ENCODE measurements around the gene RGP1.

Gene RGP1

DNA sequence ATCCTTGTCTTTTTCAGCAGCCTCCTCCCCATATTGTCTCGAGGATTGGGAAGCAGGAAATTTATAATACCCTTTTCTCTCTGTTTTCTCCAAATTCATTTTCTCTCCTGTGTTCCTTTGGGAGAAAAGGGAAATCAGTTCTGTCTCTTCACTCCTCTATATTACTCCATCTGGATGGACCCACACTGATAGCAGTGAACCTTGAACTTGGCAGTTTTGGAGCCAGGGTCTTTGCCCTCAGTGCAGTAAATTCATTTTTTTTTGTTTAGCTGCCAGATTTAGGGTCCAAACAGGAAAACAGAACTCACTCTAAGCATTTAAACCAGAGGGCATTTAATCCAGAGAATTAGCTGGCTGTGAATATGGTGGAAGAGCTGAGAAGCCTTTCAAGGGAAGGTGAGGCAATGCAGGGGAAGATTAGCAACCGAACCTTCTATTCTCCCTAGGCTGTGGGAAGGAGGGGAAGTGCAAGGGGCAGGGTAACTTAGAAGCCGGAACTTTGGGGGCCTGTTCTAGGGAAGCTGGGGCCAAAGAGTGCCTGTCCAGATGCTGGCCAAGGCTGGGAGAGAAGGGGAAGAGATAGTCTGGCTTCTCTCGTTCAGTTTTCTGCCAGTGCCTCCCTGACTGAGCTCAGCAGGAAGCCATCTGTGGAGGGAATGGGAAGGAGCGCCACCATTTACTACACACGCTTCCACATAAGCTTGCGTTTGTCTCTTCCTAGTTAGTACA, 26.0 kb downstream of the RGP1 start:
- DNase-seq: no peak

DNA sequence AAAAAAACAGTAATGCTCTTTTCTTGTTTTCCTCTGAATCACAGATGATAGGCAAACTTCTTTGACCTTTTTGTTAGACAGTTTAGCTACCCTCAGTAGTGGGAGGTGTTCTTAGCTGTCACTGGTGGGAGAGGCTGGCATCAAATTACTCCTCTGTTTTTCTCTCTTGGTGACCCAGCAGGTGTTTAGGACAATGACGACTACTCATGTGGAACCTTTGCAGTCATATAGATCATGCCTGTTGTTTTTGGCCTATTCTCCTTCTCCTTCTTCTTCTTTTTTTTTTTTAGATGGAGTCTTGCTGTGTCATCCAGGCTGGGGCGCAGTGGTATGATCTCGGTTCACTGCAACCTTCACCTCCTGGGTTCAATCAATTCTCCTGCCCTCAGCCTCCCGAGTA, 26.9 kb downstream of the RGP1 start:
- DNase-seq: no peak

DNA sequence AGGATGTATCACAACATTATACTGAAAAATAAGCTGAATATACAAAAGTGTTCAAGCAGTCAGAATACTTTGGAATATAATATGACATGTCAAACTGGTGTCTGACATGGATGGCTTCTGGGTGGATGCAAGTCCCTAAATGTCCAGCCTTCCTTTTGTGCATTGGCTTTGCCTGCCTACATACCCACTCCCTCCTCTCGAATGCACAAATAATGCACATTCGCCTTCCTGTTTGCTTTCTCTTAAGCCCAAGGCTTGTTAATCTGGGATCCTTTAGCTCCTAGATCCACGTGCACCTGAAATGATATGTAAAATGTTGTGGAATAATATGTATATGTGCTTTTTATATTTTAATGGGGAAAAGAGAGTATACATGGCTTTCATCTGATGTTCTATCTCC, 29.4 kb downstream of the RGP1 start:
- DNase-seq: no peak

DNA sequence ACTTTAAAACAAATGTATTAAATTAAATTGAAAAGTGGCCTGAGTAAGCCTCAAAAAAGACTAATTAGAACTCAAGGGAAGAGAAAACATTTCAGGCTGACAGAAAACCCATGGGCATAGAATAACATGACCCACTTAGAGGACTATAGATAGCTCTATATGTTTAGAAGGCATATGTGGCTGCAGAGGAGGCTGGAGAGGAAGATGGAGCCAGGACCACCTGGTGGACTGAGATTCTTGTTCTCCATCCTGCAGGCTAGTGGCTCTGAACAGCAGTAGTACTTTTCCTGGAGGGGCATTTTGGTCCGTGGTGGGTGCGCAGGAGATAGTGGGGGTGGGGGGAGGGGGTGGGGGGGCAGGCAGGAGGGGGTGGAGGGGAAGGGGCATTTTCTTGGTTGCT, 32.0 kb downstream of the RGP1 start:
- DNase-seq: no peak

DNA sequence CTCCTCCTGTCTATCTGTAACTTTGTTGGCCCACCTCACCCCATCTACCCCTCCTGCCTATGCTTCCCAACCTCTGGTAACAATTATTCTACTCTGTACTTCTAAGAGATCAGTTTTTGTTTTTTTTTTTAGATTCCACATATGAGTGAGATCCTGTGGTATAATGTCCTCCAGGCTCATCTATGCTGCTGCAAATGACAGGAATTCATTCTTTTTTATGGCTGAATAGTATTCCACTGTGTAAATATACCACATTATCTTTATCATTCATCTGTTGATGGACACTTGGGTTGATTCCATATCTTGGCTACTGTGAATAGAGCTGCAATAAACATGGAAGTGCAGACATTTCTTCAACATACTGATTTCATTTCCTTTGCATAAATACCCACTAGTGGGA, 34.3 kb downstream of the RGP1 start:
- DNase-seq: no peak

DNA sequence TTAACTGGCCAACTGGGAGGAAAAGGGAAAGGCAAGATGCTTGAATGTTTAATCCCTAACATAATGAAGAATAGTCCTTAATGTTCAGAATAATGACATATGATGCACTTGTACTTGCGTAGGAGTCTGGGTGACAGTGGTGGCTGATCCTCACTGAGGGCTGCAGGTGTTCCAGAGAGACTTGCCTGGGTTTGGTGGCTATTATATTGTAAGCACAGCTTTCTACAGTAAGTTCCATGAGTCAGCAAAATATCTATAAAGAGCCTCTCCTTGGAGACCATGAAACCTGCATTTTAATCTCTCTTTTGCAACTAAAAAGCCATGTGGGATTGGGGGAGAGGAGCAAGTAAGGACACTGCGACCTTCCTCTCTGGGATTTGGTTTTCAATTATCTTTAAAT, 40.5 kb downstream of the RGP1 start:
- no peak for DNase-seq

DNA sequence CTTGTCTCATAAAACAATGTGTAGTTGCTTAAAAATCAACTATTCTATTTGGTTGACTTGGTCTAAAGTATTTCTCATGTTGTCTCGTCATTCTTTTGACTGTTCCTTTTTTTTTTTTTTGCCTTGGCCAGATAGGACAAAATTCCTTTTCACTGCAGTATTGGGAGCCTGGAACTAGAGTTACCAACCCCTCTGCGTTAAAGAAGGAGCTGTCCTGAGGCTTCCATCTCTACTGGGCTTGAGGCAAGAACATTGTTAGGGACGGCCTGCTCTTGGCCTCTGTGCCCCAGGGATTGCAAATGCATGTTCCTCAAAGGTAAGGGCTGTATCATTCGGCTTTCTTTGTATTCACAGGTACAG, 40.9 kb downstream of the RGP1 start:
- DNase-seq: no peak

DNA sequence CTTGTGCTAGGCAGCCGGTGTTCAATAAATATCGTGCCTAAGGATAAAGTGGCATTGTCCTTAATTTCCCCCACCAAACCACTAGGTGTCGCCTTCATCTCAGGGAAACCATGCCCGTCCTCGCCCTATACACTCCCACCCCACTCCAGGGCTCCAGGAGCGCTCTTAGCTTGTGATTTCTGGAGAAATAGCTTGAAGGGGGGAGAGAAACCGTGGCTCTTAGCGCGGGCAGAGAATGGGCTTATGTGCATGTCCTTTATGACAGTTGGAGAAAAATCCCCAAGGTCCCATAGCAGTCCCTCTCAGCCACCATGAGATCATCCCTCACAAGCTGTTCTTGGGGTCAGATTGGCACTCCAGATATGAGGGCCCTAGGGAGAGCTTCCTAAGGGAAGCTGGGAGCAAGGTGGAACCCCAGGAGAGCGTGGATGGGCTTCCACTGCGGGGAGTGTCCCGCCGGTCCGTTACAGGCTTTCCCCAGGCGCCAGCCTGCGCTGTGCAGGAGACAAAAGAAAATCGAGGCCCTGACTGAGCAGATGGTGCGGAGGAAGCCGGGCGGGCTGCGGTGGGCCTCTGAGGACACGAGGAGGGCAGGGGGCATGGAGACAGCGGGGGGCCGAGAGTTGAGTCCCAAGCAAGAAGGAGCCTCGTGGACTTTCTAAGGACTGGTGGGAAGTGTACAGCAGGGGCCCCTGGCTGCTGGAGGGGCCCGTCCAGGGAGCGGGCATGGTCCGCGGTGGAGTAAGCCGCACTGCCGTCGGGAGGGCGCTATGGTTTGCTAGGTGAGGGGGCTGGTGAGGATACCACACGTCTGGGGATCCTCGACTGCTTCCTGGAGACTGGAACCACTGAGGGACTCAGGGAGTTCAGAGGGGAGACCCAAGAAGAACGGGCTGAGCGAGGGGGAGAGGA, 41.6 kb downstream of the RGP1 start:
- DNase-seq: peak in 1 of 2 experiments; percentile 57

DNA sequence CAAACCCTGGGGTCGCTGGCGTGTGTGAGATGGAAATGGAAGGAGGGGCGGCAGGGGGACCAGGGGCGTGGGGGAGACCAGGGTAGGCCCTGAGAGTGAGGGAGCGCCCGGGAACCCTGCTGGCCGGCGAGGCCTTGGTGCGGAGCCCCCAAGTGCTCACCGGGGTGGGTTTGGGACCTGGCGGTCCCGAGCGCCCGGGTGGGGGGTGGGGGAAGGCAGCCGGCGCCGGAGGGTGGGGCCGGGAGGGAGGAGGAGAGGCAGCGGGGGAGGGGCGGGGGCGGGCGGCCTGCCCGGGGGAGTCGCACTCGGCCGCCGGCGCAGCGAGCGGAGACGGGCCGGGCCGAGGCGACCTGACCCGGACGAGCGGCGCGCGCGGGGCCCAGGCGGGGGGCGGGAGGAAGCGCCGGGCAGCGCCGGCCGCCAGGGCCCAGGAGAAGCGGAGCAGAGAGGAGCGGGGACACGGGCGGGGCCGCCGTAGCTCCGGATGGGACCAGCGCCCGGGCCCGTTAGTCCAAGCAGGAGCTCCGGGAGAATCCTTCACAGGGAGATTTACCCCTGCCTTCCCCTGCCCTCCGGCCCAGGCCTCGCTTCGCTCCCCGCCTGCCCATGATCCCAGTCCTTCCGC, 42.3 kb downstream of the RGP1 start, which contains the start of gene NPR2:
NPR2 (plus strand) TSS at position 295 of the 625 bp plus-strand sequence. CDS start 818 bp downstream, outside the sequence.
- DNase-seq: no peak

DNA sequence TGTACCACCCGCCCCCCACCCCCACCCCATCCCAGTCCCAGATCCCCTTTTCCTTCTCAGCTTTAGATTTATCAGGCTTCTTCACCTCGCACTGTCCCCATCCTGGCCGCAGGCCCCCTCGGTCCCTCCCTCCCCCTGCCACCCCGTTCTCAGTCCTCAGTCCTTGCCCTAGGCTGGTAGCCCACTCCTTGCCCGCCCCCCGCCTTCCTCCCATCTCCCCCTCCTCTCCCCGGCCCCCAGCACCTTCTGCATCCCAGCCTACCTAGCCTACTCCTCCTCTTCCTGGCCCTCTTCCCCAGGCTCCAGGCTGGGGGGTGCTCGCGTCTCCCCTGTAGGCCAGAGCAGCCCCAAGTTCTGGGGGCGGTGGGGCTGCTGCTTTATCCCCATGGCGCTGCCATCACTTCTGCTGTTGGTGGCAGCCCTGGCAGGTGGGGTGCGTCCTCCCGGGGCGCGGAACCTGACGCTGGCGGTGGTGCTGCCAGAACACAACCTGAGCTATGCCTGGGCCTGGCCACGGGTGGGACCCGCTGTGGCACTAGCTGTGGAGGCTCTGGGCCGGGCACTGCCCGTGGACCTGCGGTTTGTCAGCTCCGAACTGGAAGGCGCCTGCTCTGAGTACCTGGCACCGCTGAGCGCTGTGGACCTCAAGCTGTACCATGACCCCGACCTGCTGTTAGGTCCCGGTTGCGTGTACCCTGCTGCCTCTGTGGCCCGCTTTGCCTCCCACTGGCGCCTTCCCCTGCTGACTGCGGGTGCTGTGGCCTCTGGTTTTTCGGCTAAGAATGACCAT, 43.1 kb downstream of the RGP1 start:
- DNase-seq: no peak

DNA sequence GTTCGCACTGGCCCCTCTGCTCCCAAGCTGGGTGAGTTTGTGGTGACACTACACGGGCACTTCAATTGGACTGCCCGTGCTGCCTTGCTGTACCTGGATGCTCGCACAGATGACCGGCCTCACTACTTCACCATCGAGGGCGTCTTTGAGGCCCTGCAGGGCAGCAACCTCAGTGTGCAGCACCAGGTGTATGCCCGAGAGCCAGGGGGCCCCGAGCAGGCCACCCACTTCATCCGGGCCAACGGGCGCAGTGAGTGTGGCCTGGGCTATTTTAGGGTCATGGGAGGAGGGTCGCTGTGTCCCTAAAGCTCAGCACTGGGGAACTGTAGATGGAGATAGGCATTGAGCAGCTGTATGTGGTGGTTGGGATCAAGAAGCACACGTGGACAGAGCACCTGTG, 43.7 kb downstream of the RGP1 start:
- DNase-seq: no peak

DNA sequence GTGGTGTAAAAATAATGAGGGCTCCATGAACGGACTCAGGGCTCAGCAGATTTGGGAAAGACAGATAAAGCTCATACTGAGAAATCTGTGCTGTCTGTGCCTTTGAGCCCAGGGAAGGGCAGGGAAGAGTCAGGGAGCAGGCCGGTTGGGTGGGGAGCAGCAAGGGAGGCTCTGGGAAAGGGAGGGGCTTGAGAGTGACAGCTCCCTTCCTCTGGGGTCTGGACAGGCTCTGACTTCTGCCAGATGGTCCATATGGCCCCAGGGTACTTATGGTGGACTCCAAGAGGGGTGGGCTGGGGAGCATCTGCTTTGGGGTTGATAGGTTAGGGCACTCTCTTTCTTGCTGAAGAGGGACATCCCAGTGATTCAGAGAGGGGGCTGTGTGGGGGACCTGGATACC, 44.4 kb downstream of the RGP1 start:
- DNase-seq: no peak

DNA sequence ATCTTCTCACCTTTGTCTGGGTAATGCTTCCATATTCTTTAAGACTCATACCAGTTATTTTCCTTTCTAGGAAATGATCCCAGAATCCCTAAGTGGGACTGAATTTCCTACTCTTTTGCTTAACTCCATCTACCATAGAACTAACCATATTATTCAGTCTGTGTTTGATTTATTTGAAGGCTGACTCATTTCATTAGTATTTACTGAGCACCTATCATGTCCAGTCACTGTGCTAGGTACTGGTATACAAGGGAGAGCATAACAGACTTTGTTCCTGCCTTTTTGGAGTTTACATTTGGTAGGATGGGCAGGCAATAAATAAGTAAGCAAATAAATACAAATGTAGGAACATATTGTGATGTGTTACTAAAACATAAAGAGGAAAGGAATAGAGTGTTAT, 46.6 kb downstream of the RGP1 start:
- no peak for DNase-seq

DNA sequence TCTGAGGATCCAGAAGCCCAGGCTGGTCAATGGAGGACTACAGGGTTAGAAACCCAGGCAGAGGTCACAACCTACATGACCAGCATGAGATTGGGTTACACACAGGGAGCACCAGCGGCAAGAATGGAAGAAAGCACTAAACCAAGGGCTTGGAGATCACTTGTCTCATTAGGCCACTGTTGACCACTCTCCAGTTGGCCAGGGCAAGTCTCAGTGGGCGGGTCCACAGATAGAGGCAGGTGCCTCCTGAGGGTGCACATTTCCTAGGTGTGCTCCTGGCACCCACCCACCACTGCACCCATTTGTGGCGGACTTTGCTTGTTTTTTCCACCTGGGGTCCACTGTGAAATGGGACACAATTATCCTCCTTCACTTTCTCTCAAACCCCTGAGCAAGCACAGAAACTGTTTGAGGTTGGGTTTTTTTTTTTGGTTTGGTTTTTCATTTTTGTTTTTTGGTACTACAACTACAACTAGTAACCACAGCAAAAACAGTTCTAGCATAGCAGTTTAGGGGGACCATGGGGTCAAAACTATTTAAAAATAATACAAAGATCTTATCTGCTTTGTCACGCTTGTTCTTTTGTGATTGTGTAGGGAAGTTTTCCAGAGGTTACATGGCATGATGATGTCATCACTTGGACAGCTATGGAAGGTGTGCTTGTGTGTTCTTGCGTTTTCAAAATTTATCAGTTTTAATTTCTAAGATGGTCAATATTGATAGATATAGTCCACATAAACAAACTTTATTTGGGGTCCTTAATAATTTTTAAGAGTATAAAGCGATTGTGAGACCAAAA, 48.4 kb downstream of the RGP1 start:
- no peak for DNase-seq

DNA sequence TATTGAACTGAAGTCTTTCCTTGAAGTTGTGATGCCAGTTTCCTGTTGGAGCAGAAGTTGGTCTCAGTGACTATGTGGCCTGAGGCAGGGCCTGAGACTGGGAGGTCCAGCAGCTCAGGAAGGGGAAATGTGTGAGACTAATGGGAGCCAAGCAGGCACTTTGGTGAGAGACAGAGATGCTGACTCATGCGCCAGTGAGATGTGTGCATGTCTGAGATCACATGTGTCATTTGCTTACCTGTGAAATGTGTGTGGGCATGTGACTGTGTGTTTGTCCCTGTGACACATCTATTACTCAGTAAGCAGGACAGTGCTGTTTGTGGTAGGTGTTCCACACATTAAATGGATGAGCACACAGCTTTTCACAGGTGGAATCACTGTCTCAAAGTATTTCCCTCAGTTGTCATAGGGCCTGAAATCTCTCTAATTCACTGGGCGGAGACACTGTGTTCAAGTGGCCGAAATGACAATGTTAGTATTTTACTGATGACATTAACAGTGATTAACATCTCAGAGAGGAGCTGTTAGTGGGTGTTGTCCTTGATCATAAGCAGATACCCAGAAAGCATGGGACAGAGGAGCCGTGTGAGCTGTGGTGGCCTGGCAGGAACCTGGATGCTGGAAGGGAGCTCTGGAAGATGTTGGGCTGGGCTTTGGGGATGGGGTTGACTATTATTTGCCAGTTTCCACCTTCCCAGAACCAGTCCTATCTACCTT, 49.7 kb downstream of the RGP1 start:
- DNase-seq: no peak

DNA sequence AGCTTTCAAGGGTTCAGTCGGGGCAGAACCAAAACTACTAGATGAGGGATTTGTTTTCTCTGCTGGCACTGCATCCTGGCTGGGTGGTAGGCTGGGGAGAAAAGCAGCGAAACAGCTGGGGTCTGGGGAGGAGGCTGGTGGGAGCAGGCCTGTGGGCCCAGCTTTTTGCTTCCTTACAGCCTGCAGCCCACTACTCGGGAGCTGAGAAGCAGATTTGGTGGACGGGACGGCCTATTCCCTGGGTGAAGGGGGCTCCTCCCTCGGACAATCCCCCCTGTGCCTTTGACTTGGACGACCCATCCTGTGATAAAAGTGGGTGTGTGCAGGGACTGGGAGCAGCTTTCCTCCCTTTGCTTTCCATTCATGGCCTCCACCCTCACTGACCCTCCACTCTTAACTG, 51.4 kb downstream of the RGP1 start:
- no peak for DNase-seq

DNA sequence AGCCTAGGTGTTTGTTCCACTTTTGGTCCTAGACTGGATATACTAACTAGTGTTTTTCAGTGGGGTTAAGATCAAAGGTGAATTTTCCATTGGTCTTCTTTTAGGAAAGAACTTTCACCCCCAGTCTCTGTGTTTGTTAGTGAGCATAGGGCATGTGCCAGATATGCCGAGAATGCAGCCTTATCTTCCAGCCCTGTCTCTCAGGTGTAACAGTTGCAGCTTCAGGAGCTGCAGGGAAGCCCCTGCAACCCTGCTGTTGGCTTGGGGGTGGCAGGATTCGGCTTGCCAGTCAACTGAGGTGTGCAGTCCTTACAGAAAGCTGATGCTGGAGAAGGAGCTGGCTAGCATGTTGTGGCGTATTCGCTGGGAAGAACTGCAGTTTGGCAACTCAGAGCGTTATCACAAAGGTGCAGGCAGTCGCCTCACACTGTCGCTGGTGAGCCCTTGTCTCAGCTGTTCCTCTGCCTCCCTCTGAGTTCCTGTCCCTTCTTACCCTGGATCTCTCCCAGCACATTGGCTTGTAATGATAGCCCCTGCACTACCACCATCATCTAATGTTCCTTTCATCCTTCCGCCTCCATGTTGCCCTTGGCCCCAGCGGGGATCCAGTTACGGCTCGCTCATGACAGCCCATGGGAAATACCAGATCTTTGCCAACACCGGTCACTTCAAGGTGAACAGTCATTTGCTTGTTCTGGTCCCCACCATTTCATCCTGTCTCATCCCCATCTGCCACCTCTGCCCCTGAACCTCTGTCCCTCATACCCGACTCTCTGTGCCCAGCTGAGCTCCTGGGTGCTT, 52.4 kb downstream of the RGP1 start:
- no peak for DNase-seq

DNA sequence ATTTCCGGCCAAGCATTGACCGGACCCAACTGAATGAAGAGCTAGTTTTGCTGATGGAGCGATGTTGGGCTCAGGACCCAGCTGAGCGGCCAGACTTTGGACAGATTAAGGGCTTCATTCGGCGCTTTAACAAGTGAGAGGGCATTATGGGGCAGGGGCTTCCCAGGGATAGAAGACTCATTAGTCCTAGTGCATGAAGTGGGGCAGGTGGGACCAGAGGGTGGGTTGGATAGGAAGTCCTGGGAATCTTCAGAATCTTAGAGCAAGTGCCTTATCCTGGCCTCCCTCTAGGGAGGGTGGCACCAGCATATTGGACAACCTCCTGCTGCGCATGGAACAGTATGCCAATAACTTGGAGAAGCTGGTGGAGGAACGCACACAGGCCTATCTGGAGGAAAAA, 57.0 kb downstream of the RGP1 start:
- DNase-seq: no peak
